HG03521 (cell line): ENCODE measurements around the gene GFRAL.
"Not testable (repeated sequence)": the region's sequence is repeated elsewhere in the genome, so short reads cannot be mapped to it uniquely, and the experiment has no call there.

Experiments used
- ATAC-seq: cut with Tn5 transposase; IDR thresholded peaks from one replicate; pipeline ENCODE4 v1.9.1; 2021; ENCODE audit warnings: mild to moderate bottlenecking, moderate library complexity; ENCODE audit not compliant: unreplicated experiment

Gene GFRAL, protein sequence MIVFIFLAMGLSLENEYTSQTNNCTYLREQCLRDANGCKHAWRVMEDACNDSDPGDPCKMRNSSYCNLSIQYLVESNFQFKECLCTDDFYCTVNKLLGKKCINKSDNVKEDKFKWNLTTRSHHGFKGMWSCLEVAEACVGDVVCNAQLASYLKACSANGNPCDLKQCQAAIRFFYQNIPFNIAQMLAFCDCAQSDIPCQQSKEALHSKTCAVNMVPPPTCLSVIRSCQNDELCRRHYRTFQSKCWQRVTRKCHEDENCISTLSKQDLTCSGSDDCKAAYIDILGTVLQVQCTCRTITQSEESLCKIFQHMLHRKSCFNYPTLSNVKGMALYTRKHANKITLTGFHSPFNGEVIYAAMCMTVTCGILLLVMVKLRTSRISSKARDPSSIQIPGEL

DNA sequence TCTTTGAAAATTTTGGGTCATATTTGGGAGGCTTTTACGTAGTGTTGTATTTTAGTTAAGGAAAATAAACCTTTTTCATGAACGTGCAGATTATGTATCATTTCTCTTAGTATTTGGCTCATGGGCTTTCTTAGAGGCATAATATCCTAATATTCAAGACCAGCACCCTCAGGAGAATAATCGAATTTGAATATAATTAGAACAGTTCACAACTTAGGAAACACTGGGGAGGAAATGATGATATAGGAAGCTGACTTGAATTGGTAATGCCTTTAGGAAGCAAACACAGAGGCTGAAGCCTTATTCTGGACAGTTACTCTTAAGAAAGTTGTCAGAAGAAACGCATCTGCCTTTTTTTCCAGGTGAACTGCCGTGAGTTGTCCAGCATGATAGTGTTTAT is at the start of gene GFRAL:
Gene GFRAL, plus strand, starts transcription at position 301 of the 400 bp plus-strand sequence. Its CDS starts 86 bp downstream, at position 387.
- no peak for ATAC-seq

DNA sequence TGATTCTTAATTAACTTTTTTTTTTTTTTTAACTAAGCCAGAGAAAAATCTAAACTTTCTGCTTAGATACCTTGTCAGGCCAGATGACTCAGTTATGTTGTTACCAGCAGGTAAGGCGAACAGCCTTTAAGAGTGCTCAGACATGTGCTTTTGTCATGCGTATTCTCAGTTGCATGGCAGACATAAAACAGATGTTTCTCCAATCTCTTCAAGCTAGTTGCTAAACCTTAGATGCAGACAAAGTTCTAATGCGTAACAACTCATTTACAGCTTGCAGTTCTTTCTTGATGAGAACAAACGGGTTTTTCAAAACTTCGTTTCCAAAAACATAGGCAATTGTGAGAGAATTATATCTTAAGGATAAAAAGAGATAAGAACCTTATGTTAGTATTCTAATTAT is 49.6 kb upstream of the GFRAL start:
- ATAC-seq, result no peak

DNA sequence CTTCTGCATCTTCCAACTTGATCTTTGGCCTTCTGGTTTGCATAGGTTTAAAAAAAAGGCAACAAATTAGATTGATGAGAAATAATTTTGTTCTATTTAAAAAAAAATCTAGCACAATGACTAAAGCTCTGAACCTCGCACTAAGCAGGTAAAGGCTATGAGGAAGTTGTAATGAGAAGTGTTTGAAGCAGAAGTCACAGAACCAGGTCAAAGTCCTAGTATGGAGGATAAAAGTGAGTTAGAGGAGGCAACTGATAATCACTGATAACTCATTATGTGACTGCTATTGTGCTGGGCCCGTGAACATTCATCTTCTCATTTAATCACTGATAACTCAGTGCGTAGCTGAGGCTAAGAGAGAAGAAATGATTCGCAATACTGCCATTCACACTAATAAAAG is 46.1 kb upstream of the GFRAL start:
- ATAC-seq, result no peak

DNA sequence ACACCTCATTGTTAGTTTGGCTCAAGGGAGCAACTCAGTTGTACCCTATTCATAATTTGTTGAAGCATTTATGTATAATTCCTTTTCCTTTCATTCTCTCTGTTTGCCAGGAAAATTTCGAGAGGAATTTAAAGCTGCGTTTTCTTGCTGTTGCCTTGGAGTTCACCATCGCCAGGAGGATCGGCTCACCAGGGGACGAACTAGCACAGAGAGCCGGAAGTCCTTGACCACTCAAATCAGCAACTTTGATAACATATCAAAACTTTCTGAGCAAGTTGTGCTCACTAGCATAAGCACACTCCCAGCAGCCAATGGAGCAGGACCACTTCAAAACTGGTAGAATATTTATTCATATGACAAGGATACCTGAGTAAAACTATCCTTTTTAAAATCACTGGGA is 45.2 kb upstream of the GFRAL start:
- ATAC-seq, result no peak

DNA sequence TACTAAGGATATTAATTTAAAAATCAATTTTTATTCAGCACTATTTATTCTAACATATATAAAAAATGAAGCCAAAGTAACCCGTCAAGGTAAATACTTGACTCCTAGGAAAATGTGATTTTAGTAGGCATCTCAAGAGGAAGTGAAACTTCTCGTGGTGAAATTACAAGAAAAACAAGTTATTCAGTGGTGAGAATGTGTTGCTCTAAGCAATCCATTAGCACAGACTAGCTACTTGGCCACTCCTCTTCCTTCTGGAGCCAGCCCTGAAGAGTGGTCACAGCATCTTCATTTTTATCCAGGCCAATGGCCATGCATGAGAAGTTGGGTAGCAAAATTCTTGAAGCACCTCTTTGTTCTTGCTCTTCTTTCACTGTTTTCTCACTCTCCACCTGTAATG is 40.4 kb upstream of the GFRAL start:
- ATAC-seq, result peak; percentile 56

DNA sequence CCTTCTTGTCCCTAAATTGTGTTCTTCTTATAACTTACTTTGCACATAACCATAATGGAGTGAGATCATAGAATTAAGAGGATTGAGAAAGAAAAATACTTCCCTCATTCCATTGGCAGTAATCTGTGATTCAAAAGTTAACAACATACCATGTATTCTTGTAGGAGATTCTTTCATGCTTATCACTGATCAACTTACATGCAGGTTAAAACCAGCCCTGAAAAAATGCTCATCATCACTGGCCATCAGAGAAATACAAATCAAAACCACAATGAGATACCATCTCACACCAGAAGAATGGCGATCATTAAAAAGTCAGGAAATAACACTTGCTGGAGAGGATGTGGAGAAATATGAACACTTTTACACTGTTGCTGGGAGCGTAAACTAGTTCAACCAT is 36.5 kb upstream of the GFRAL start:
- ATAC-seq, result no peak

DNA sequence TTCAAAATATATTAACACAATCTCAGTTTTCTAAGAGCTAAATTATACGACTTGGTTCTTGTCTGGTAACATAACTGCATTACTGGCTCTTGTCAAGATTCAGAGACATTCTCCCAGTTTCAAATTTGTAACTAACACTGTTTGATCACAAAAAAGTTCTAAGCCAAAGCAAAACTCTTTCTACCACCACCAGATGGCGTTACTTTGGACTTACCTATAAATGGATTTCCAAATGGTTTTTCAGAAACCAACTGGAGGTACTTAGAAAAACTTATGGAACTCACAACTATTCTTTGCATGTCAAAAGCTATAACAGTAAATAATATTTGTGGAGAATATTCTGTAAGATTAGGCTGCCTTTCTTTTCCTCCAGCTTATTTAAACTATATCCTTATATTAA is 34.2 kb upstream of the GFRAL start:
- ATAC-seq, result no peak

DNA sequence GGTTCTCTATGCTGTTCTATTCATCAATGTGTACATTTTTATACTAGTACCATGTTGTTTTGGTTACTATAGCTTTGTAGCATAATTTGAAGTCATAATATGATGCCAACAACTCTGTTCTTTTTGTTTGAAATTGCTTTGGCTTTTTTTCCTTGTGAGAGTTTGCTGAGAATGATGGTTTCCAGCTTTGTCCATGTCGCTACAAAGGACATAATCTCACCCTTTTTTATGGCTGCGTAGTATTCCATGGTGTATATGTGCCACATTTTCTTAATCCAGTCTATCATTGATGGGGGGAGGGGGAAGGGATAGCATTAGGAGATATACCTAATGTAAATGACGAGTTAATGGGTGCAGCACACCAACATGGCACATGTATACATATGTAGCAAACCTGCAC is 30.1 kb upstream of the GFRAL start:
- not testable (repeated sequence) for ATAC-seq

DNA sequence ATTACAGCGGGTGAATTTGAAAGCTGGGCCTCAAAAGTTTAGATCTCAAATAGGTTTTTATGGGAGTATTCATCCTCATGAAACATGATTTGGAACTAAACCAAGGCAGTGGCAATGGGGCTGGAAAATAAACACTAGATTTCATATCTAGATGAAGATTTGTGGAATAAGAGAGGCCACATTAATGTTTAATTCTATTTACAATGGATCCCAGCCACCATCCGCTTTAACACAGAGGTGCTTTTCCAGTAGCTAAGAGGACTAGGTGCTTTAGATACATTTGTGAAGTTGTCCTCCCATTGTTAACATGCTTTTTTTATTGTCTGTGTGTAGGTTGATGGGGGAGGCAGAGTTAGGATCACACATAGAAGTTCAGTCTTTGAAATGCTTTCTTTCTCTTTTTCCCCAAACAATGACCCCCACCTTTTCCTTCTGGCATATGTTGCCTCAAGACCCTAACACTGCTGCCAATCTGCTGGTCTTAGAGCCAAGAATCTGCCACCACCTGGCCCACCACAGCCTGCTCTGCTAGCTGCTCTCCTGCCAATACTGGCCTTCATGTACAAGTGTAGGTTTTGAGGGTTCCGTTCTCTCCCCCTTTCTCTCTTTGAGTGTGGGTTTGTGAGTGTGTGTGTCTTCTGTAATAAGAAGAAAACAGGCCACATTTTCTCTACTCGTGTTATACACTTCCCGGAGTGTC is 27.8 kb upstream of the GFRAL start:
- no peak for ATAC-seq

DNA sequence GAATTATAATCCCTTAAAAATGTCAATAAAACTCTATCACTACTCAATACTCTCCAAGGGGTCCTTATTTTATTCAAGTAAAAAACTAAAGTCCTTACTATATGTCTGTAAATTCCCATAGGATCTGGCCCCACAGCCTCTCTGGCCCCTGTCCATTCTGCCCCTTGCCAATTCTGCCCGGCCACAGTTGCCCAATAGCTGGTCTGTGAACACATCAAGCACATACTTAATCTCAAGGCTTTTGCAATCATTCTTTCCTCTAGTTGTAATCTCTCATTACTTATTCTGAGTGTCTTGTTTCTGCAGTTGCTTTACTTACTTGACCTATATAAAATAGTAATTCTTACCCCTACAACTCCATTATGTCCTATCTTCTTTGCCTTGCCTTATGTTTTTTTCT is 22.5 kb upstream of the GFRAL start:
- no peak for ATAC-seq

DNA sequence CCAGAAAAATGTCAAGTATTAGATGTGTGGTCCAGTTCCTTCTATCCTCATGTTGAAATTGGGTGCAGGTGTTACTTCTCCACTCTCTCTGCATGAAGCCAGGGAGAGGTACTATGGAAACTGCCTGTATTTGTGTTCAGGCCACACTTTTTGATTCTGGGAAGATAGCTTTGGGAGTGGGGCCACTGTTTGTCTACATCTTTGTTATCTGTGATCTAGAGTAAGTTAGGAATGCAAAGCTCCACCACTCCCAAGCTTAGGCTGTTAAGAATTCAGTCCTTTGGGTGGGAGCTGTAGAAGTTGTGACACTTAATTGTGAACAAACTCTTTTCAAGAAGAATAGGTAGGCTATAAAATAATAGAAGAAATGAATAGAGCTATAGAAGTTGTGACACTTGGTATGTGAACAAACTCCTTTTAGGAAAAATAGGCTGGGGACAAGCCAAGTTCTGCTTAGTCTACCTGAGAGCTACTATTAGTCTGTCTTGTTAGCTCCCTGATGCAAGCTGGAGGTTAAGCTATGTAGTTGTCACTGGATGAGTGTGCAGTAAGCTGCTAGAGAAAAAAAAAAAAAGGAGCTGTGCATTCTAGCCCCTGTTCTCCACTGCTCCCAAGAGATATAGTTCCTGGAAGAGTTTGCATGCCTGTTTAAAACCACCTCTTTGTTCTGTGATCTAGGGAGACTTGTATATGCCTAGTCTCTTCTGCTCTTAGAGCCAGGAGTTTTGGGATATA is 7.1 kb upstream of the GFRAL start:
- ATAC-seq, result no peak

DNA sequence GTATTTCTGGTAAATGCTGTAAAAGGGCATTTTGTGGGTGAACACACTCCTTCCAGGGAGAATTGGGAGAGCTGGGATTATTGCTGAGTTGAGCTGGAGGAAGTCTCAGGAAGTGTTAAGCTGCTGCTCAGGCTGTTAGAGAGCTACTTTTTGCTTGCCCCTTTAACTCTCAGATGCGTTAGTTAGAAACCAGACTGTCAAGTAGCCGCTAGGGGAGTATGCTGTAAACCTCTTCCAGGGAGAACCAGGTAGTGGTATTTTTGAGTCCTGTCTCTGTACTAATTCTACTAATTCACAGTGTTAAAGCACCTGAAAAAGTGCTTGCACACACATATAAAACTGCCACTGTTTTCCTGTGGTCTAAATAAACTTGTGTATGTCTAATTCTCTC is 6.6 kb upstream of the GFRAL start:
- ATAC-seq, result no peak

DNA sequence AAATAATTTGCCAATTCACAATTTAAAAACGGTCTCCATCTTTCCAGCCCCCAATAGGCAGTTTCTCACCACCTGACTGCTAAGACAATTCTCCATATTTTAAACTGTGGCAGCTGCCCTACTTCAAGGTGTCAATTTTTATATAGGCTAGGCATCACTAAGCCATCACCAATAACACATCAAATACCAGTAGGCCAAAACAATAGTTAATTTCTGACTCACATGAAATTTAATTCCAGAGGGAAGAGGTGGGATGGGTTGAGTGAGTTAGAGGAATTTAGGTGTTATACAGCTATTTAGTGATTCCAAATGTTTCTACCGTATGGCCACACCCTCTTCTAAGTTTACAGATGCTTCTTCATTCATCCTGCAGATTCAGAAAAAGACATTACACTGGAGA is 49.9 kb downstream of the GFRAL start:
- no peak for ATAC-seq

DNA sequence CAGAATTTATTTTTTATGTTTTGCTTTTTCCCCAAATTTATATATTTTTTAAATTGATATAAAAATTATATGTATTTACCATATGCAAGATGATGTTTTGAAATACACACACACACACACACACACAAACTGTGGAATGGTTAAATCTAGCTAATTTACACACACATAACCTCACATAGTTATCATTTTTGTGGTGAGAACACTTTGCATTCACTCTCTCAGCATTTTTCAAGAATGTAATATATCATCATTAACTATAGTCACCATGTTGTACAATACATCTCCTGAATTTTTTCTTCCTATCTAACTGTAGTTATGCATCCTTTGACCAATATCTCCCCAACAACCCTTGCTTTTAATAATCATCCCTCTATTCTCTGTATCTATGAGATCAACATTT is 52.2 kb downstream of the GFRAL start:
- no peak for ATAC-seq

DNA sequence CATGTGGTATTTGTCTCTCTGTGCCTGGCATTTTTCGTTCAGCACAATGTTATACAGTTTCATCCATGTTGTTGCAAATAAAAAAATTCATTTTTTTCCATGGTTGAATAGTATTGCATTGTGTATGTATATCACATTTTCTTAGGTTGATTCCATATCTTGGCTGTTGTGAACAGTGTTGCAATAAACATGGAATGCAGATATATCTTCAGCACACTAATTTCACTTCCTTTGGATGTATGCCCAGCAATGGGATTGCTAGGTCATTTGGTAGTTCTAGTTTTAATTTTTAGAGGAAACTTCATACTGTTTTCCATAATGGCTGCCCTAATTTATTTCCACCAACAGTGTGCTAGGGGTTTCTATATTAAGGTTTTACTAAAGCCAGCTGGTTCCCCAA is 52.6 kb downstream of the GFRAL start:
- no peak for ATAC-seq

DNA sequence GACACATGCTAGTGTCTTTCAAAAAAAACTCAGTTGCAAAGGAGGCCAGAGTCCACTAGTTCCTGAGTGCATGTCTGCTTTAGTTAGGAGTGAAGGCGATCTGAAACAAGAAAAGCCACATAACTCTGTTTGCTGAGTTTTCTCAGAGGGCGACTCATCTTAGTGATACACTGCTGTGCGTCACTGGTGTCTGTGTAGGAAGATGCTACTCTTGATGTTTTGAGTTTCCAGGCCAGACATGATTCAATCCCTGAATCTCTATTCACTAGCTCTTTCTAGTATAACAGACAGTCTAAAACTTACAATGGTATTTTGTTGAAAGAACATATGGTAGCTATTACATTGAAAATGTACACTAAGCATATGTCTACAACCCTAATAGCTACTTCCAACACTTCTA is 60.9 kb downstream of the GFRAL start:
- no peak for ATAC-seq

DNA sequence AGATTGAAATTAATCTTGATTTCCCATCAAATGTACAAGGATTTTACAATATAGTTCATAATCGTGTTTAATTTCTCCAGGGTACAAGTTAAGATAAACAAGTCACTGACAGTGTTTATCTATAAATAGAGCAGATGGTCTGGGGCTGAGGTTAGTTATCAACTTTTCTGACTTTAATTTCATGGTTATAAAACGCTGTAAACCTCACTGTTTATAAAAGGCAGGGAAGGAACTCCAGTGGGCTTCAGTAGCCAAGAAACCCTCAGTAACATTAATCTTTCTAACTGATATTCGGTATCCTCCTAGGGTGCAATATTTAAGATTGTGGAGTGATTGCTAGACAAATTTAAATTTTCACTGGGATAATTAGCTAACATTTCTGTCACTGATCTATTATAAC is 68.6 kb downstream of the GFRAL start:
- no peak for ATAC-seq

DNA sequence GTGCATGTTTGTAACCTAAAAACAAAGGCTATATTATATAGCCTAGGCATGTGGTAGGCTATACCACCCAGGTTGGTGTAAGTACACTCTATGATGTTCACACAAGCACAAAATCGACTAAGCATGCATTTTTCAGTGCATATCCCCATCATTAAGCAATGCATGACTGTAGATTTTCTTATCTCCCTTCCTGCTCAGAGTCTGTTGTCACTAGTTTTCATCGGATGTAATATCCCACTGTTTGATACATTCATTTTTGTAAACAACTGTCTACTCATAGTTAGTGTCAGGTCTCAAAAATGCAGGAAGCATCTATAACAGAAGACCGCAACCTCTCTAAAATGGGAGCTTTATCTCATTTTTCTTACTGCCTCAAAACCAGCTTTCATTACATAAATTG is 70.7 kb downstream of the GFRAL start:
- ATAC-seq, result no peak

DNA sequence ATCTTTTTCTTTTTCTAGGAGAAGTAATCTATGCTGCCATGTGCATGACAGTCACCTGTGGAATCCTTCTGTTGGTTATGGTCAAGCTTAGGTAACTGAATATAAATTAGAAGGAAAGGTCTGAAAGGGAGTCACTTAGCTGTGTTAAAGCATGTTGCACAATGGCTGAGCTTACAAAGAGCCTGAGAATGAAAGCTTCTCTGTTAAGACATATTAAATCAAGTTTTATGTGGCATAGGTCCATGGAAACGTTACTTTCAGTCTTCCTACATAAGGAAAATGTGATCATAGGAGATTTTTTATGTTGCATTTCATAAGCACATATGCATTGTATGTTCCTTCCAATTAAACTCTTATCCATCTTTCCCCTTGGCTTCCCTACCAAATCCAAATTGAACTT is 72.1 kb downstream of the GFRAL start:
- ATAC-seq, result no peak

DNA sequence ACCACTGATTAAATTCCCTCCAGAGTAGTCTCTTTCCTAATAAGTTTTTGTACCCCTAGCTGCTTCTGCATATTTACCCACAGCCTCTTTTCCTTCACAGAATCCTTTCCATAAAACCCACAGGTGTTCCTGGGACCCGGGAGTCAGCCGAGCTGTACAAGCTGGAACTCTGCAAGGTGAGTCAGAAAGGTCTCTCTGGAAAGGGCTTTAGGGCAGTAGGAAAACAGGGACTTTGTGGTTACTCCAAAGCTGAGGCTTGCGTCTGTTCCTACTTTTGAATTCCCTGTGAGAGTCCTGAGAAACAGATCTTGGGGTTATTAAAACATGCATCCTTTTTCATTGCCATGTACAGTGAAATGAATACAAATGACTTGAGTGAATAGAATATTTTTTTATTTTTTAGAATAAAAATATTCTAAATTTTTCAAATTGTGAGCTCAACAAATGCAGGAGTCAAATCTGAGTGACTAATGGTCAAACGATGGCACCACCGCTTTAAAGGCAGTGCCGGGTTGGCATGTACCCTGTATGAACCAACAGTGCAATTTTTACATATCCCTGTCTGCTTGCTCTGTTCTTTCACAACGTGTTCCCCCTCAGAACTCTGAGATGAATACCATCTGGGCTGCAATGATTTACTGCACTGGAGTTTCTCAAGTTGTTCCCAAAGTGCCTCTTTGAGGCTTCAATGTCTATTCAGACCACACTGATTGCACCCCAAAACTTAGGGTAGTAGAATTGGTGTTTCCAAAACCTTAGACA is 78.4 kb downstream of the GFRAL start:
- no peak for ATAC-seq

DNA sequence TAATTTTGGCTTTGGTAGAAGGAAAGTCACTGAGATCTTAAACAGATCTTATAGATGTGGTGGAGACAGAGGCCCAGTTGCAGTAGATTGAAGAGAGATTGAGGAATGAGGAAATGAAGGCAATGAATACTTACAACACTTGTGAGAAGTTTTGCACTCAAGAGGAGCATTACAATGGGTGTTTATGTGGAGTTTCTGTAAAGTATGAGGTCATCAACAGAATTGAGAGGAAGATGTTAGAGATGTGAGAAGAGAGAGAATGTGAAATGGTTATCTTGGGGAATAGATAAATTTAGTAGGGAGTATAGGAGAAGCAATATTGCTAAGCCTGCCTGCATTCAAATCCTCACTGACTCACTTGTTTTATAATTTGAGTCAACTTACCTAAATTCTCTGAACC is 83.4 kb downstream of the GFRAL start:
- ATAC-seq, result no peak
